Activated naive CD4-positive, alpha-beta T cell treated with anti-CD3 and anti-CD28 coated beads, Interleukin-2, amount 50 U/mL, for 72 hours (primary cell): ENCODE results near the gene PRKCH. TPM values are rescaled to one million over a fixed set of nuclear protein-coding genes. Genes with fewer than 3 reads are reported as not detected.

Experiments
- ATAC-seq, 2 donors: fragments of 150-1000 bp; cut with Tn5 transposase; 2 replicates each; pipeline ENCODE4 v1.10.0; 2021; ENCODE audit warnings: mild to moderate bottlenecking in 2 of 2, moderate library complexity in 2 of 2
- DNase-seq, 2 donors: peaks; one replicate each; pipeline ENCODE4 v3.0.0; 2021 to 2022; ENCODE audit warnings: low spot score in 2 of 2
- H3K27ac Mint-ChIP-seq, 2 donors: one replicate each; pipeline ENCODE4 v1.8.0; 2022; ENCODE audit warnings: mild to moderate bottlenecking in 2 of 2, mixed read lengths in 2 of 2
- H3K36me3 Mint-ChIP-seq, 2 donors: one replicate each; pipeline ENCODE4 v1.8.0; 2022; ENCODE audit warnings: mixed read lengths in 2 of 2
- H3K9me3 Mint-ChIP-seq, 2 donors: one replicate each; pipeline ENCODE4 v1.8.0; 2022; ENCODE audit warnings: mixed read lengths in 2 of 2
- total RNA-seq, 2 donors: library from RNA; stranded (reverse); gene quantifications; one replicate each; pipeline ENCODE4 v1.2.3, GENCODE V29; 2022

Gene PRKCH
- total RNA-seq, 2 donors from 2014 or later: 131 to 216 TPM

GRCh38 chr14:61481701-61482100 lies 160.3 kb downstream of the PRKCH start:
- peaks cover 36 to 47% of the 10 kb centered on the region in 2 donors for H3K36me3 Mint-ChIP-seq
- no peak for ATAC-seq
- H3K9me3 Mint-ChIP-seq: no peaks in the 10 kb centered on the region
- peak overlapping the region; percentile 93 for H3K27ac Mint-ChIP-seq
- no peak for DNase-seq

- H3K27ac Mint-ChIP-seq: peak overlapping the region; percentile 93
- H3K9me3 Mint-ChIP-seq: no peaks in the 10 kb centered on the region
- no peak for DNase-seq
- peaks cover 45 to 55% of the 10 kb centered on the region in 2 donors for H3K36me3 Mint-ChIP-seq
- ATAC-seq: no peak
These were observed 161.2 kb downstream of the PRKCH start for GRCh38 chr14:61482348-61483206.

- Mint-ChIP-seq H3K36me3 (peaks cover 43 to 58% of the 10 kb centered on the region in 2 donors), H3K27ac (peak overlapping the region; percentile 59 to 93), H3K9me3 (no peaks in the 10 kb centered on the region)
- DNase-seq: no peak
- no peak for ATAC-seq
These were observed 162.1 kb downstream of the PRKCH start for GRCh38 chr14:61483476-61483875.

GRCh38 chr14:61484031-61484430 lies 162.7 kb downstream of the PRKCH start:
- H3K9me3 Mint-ChIP-seq: no peaks in the 10 kb centered on the region
- H3K27ac Mint-ChIP-seq: peak overlapping the region; percentile 72 to 93
- no peak for DNase-seq
- H3K36me3 Mint-ChIP-seq: peaks cover 49 to 58% of the 10 kb centered on the region in 2 donors
- ATAC-seq: no peak

- Mint-ChIP-seq H3K9me3 (no peaks in the 10 kb centered on the region), H3K36me3 (peaks cover 49 to 58% of the 10 kb centered on the region in 2 donors), H3K27ac (peak overlapping the region in 1 of 2 donors; percentile 87)
- DNase-seq (no peak), ATAC-seq (no peak)
These were observed 163.6 kb downstream of the PRKCH start for GRCh38 chr14:61484826-61485584.

- no peak for ATAC-seq
- Mint-ChIP-seq H3K9me3 (no peaks in the 10 kb centered on the region), H3K27ac (peak overlapping the region; percentile 24 to 87), H3K36me3 (peaks cover 49 to 55% of the 10 kb centered on the region in 2 donors)
- DNase-seq: no peak
These were observed 164.3 kb downstream of the PRKCH start for GRCh38 chr14:61485661-61486060.

GRCh38 chr14:61486930-61487495 lies 165.6 kb downstream of the PRKCH start:
- Mint-ChIP-seq H3K9me3 (no peaks in the 10 kb centered on the region), H3K36me3 (peaks cover 41 to 48% of the 10 kb centered on the region in 2 donors), H3K27ac (peak overlapping the region in 1 of 2 donors; percentile 2)
- no peak for ATAC-seq
- no peak for DNase-seq

- H3K9me3 Mint-ChIP-seq: no peaks in the 10 kb centered on the region
- no peak overlapping the region for H3K27ac Mint-ChIP-seq
These were observed 167.3 kb downstream of the PRKCH start for GRCh38 chr14:61488417-61489401.

GRCh38 chr14:61489512-61489911 lies 168.1 kb downstream of the PRKCH start:
- Mint-ChIP-seq H3K36me3 (peaks cover 30 to 35% of the 10 kb centered on the region in 2 donors), H3K27ac (peak overlapping the region in 1 of 2 donors; percentile 69), H3K9me3 (no peaks in the 10 kb centered on the region)
- DNase-seq (no peak), ATAC-seq (no peak)

More at GRCh38 chr14:61488417-61489401, 167.3 kb downstream of the PRKCH start:
- peaks cover 35 to 36% of the 10 kb centered on the region in 2 donors for H3K36me3 Mint-ChIP-seq
- DNase-seq (no peak), ATAC-seq (no peak)

- H3K9me3 Mint-ChIP-seq: no peaks in the 10 kb centered on the region
- ATAC-seq: no peak
- DNase-seq: no peak
- no peak overlapping the region for H3K27ac Mint-ChIP-seq
- peaks cover 29 to 34% of the 10 kb centered on the region in 2 donors for H3K36me3 Mint-ChIP-seq
These were observed 168.6 kb downstream of the PRKCH start for GRCh38 chr14:61489932-61490331.

- Mint-ChIP-seq H3K9me3 (peaks cover 0 to 5% of the 10 kb centered on the region in 2 donors), H3K27ac (no peak overlapping the region), H3K36me3 (peaks cover 28 to 32% of the 10 kb centered on the region in 2 donors)
- DNase-seq (no peak), ATAC-seq (no peak)
These were observed 169.8 kb downstream of the PRKCH start for GRCh38 chr14:61491224-61491623.

- Mint-ChIP-seq H3K36me3 (peaks cover 28 to 32% of the 10 kb centered on the region in 2 donors), H3K9me3 (peaks cover 0 to 12% of the 10 kb centered on the region in 2 donors), H3K27ac (no peak overlapping the region)
- ATAC-seq (no peak), DNase-seq (no peak)
These were observed 170.6 kb downstream of the PRKCH start for GRCh38 chr14:61491876-61492434.

GRCh38 chr14:61492474-61492873 lies 171.1 kb downstream of the PRKCH start:
- ATAC-seq (no peak), DNase-seq (no peak)
- peaks cover 0 to 13% of the 10 kb centered on the region in 2 donors for H3K9me3 Mint-ChIP-seq
- H3K36me3 Mint-ChIP-seq: peaks cover 28 to 32% of the 10 kb centered on the region in 2 donors
- no peak overlapping the region for H3K27ac Mint-ChIP-seq

- Mint-ChIP-seq H3K36me3 (peaks cover 26 to 32% of the 10 kb centered on the region in 2 donors), H3K9me3 (peaks cover 0 to 13% of the 10 kb centered on the region in 2 donors), H3K27ac (no peak overlapping the region)
- no peak for DNase-seq
- ATAC-seq: no peak
These were observed 171.9 kb downstream of the PRKCH start for GRCh38 chr14:61493239-61493638.

GRCh38 chr14:61494018-61494417 lies 172.6 kb downstream of the PRKCH start:
- H3K27ac Mint-ChIP-seq: no peak overlapping the region
- H3K9me3 Mint-ChIP-seq: peaks cover 0 to 13% of the 10 kb centered on the region in 2 donors
- DNase-seq: no peak
- ATAC-seq: no peak
- peaks cover 24 to 32% of the 10 kb centered on the region in 2 donors for H3K36me3 Mint-ChIP-seq
